GM10248 (cell line): Measurements from ENCODE around the gene LAMA2.
"Not testable (repeated sequence)": the region's sequence is repeated elsewhere in the genome, so short reads cannot be mapped to it uniquely, and the experiment has no call there.

ENCODE experiments used
- CTCF ChIA-PET: fragments of 300-600 bp; sonication (Branson Sonifier 250); formaldehyde crosslinking; extraction: SDS; loops from one replicate; lab custom pipeline; 2021; ENCODE audit warnings: antibody characterized with exemption; lab: Yijun Ruan, JAX
- POLR2A ChIA-PET: fragments of 350-650 bp; sonication (Branson Sonifier 250); formaldehyde crosslinking; extraction: SDS; loops from one replicate; lab custom pipeline; 2020; ENCODE audit warnings: antibody characterized with exemption; lab: Yijun Ruan, JAX
- DNase-seq: peaks from one replicate; pipeline ENCODE4 v3.0.0; 2012; ENCODE audit errors: extremely low spot score
- CTCF ChIP-seq: IDR thresholded peaks from 2 replicates; pipeline ENCODE4 v1.5.1; 2012; ENCODE audit warnings: mild to moderate bottlenecking, low read depth; ENCODE audit errors: extremely low read depth, missing control alignments, control extremely low read depth

Gene LAMA2

GRCh38 chr6:129033581-129033980 is 150.6 kb downstream of the LAMA2 start:
- CTCF ChIA-PET: no interaction called here
- no peak for TF ChIP-seq CTCF
- POLR2A ChIA-PET: no interaction called here
- DNase-seq: no peak

GRCh38 chr6:129041563-129041962 is 158.6 kb downstream of the LAMA2 start:
- ChIA-PET POLR2A (no interaction called here), CTCF (no interaction called here)
- DNase-seq: no peak
- TF ChIP-seq CTCF: no peak

GRCh38 chr6:129046526-129046925 is 163.6 kb downstream of the LAMA2 start:
- no peak for TF ChIP-seq CTCF
- CTCF ChIA-PET: no interaction called here
- DNase-seq: no peak
- POLR2A ChIA-PET: no interaction called here

GRCh38 chr6:129047834-129048233 is 164.9 kb downstream of the LAMA2 start:
- TF ChIP-seq CTCF: no peak
- CTCF ChIA-PET: interaction anchor here (0.9 kb wide), 1 partner anchor 12 kb away, joined by 4 read pairs; no protein-coding TSS in a partner anchor
- DNase-seq: no peak
- POLR2A ChIA-PET: no interaction called here

- TF ChIP-seq CTCF: no peak
- DNase-seq: no peak
- ChIA-PET CTCF (interaction anchor here (1.0 to 2.3 kb wide), 3 partner anchors 9 to 13 kb away, joined by 3 to 7 read pairs (median 3); no protein-coding TSS in a partner anchor), POLR2A (no interaction called here)
These were observed 167.1 kb downstream of the LAMA2 start for GRCh38 chr6:129050086-129050485.

GRCh38 chr6:129053143-129053542 is 170.2 kb downstream of the LAMA2 start:
- DNase-seq, CTCF ChIA-PET, POLR2A ChIA-PET: not testable (repeated sequence)

GRCh38 chr6:129055796-129056195 is 172.9 kb downstream of the LAMA2 start:
- TF ChIP-seq CTCF: no peak

More at GRCh38 chr6:129055796-129056195, 172.9 kb downstream of the LAMA2 start:
- DNase-seq: no peak
- ChIA-PET POLR2A (no interaction called here), CTCF (no interaction called here)
